Dendritic cell treated with granulocyte-macrophage colony-stimulating factor and Interleukin-4, amounts not matched to agents 40 ng/mL and 50 ng/mL, for 4 days (primary cell): ENCODE measurements around the gene UQCRC1.

Source experiments
- H3K27ac Mint-ChIP-seq: one replicate; pipeline ENCODE4 v1.8.0; 2022; ENCODE audit warnings: mild to moderate bottlenecking, mixed read lengths
- H3K27me3 Mint-ChIP-seq: one replicate; pipeline ENCODE4 v1.8.0; 2022; ENCODE audit warnings: mild to moderate bottlenecking, mixed read lengths
- H3K36me3 Mint-ChIP-seq: one replicate; pipeline ENCODE4 v1.8.0; 2022; ENCODE audit warnings: low read depth, mixed read lengths
- H3K4me1 Mint-ChIP-seq: one replicate; pipeline ENCODE4 v1.8.0; 2022; ENCODE audit warnings: low read depth, mixed read lengths
- H3K4me3 Mint-ChIP-seq: one replicate; pipeline ENCODE4 v1.8.0; 2022; ENCODE audit warnings: mild to moderate bottlenecking, moderate library complexity, mixed read lengths
- H3K9me3 Mint-ChIP-seq: one replicate; pipeline ENCODE4 v1.8.0; 2022; ENCODE audit warnings: mixed read lengths
- intact Hi-C: fragments of 100-400 bp; cut with micrococcal nuclease; formaldehyde crosslinking; loops from one replicate; pipeline ENCODE4 v1.15.0; 2022

Gene UQCRC1

DNA sequence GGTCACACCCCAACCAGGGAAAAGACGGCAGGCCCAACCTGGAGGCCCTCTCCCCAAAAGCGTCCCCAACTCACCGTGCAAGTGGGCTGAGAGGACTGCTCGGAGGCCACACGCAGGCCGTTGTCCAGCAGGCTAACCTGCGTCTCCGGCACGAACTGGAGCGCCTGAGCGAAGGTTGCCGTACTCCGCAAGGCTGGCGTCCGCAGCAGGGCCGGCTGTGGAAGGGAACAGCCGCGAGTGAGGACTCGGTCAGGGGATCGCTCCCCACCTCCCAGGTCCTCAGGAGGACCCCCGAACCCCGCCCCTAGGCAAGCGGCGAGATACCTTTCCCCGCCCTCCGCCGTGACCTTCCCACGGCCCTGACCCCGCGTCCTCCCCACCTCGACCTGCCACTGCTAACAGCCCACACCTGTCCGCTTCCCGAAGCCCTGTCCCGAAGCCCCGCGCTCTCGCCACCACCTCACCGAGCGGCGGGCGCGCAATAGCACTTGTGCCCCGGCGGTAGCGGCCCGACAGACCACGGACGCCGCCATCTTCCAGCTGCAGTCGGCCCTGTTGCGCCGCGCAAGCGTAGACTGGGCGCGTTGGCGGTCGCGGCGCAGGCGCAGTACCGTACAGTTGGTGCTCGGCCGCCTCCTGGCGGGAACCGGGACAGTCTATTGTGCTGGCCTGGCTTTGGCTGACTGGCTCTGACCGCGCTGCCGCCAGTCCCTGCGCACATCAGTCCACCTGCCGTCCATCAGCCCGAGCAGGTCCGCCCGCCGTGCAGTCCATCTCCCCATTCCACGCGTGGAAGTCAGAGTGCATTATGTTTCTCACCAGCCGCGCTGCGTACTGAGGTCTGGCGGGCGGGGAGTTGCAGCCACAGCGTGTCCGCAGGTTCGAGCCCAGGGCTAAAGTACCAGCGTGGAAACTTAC lies at the start of gene UQCRC1:
UQCRC1 (minus strand) TSS at position 559 of the 918 bp plus-strand sequence; CDS start at position 533, 26 bp downstream.
- H3K36me3 Mint-ChIP-seq: peaks cover 50% of the 10 kb centered on the region
- peak within 1 kb of the TSS; percentile 100 for H3K27ac Mint-ChIP-seq
- H3K9me3 Mint-ChIP-seq: no peaks in the 10 kb centered on the region
- no peaks in the 10 kb centered on the region for H3K27me3 Mint-ChIP-seq
- intact Hi-C loops: loop anchor here (1.0 to 5.0 kb wide), 4 partner anchors 26 to 75 kb away; partner anchors contain the start of genes NCKIPSD, PFKFB4 and SLC26A6
- H3K4me3 Mint-ChIP-seq: peak within 1 kb of the TSS; percentile 100
- H3K4me1 Mint-ChIP-seq: peaks cover 43% of the 10 kb centered on the region

DNA sequence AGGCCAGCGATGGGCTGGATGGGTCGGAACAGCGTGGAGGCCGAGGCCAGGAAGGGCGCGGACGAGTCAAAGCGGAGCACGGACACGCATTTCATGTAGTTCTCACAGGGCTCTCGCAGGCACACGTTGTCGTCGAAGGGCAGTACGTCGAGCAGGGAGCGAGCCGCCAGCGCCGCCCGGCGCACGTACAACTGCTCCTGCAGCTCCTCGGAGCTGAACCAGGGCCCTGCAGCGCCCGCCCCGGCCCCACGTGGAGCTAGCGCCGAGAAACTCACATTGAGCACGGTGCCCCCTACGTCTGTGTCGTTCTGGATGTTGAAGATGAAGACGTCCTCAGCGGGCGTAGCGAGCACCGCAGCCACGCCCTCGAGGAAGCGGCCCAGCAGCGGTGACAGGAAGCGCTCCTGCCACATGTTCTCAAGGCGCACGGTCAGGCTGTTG lies 47.4 kb upstream of the UQCRC1 start:
- Mint-ChIP-seq H3K9me3 (no peaks in the 10 kb centered on the region), H3K4me1 (peaks cover 20% of the 10 kb centered on the region), H3K27ac (peak overlapping the region; percentile 75), H3K36me3 (no peaks in the 10 kb centered on the region), H3K27me3 (peaks cover 62% of the 10 kb centered on the region), H3K4me3 (peak overlapping the region; percentile 69)
- intact Hi-C loops: loop anchor here (2.0 kb wide), 1 partner anchor 48 kb away; the partner anchor contains the start of gene UQCRC1

DNA sequence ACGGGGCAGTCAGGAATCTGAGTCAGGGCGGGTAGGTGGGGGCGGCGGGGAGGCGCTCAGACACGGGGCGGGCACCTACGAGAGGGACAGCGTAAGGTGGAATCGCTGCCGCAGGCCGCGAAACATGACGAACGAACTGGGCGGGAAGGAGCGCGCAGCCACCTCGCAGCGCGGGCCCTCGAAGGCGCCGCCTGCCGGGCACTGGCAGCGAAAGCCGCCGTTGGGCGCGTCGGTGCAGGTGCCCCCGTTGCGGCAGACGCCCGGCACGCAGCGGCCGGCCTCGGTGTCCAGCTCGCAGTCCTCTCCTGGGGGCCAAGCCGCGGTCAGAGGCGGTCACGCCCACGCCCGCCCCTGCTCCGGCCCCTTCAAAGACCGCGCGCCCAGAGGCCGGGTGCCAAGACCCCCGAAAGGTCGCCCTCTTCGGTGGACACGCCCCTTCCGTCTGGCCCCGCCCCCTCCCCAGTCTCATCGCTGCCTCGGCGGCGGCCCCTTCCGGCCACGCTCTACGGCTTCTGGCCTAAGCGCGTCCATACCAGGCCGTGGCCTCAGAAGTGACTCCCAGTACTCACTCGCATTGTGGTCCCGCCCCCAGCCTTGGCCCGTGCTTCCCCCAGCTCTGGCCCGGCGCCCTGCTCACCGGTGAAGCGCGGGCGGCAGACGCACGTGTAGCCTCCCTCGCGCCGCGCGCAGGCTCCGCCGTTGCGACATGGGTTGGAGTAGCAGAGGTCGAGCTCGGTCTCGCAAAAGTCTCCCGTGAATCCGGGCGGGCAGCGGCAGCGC lies 46.8 kb upstream of the UQCRC1 start:
- H3K36me3 Mint-ChIP-seq: no peaks in the 10 kb centered on the region
- intact Hi-C loops: loop anchor here (2.0 kb wide), 1 partner anchor 47 kb away; the partner anchor contains the start of gene UQCRC1
- peak overlapping the region; percentile 75 for H3K27ac Mint-ChIP-seq
- peaks cover 14% of the 10 kb centered on the region for H3K4me1 Mint-ChIP-seq
- H3K27me3 Mint-ChIP-seq: peaks cover 56% of the 10 kb centered on the region
- H3K9me3 Mint-ChIP-seq: no peaks in the 10 kb centered on the region
- peak overlapping the region; percentile 69 for H3K4me3 Mint-ChIP-seq

DNA sequence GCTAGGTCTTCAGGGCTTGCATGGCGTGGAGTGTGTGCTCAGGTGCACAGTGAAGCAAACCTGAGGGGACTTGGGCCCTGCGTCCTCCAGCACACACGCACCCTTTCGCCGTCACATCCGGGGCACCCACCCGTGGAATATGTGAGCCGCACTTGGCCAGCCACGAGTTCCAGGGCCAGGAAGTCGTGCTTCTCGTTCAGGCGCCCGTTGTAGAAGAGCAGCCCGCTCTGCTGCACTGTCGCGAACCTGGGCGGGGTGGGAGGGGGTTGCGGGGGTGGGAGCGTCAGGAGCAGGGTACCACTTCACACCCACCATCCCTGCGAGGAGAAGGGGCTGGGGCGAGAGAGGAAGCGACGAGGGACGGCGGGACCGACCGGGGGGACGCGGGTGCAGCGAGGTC lies 46.2 kb upstream of the UQCRC1 start:
- no peaks in the 10 kb centered on the region for H3K9me3 Mint-ChIP-seq
- H3K27ac Mint-ChIP-seq: peak overlapping the region; percentile 75
- peak overlapping the region; percentile 69 for H3K4me3 Mint-ChIP-seq
- peaks cover 49% of the 10 kb centered on the region for H3K27me3 Mint-ChIP-seq
- intact Hi-C loops: loop anchor here (2.0 kb wide), 1 partner anchor 47 kb away; the partner anchor contains the start of gene UQCRC1
- peaks cover 9% of the 10 kb centered on the region for H3K4me1 Mint-ChIP-seq
- no peaks in the 10 kb centered on the region for H3K36me3 Mint-ChIP-seq

DNA sequence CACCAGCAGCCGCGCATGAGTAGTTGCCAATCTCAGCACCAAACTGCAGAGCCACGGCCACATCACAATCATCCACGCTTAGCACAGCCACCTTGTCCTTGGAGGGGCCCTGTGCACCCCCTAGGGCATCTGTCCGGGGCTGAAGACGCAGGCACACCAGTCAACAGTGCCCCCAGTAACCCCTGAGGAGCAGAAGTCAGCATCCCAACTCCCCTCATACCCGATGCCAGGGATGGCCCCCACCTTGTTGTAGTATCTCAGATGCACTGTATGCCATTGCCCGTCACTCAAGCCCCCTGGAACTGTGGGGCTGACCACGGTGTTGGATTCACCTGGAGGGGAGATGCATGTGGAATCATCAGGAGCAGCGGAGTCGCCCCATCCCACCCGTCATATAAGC lies 45.6 kb upstream of the UQCRC1 start:
- H3K9me3 Mint-ChIP-seq: no peaks in the 10 kb centered on the region
- intact Hi-C loops: no loop called here
- peak overlapping the region; percentile 57 for H3K4me3 Mint-ChIP-seq
- H3K27ac Mint-ChIP-seq: peak overlapping the region; percentile 75
- H3K4me1 Mint-ChIP-seq: peaks cover 9% of the 10 kb centered on the region
- H3K27me3 Mint-ChIP-seq: peaks cover 44% of the 10 kb centered on the region
- no peaks in the 10 kb centered on the region for H3K36me3 Mint-ChIP-seq

DNA sequence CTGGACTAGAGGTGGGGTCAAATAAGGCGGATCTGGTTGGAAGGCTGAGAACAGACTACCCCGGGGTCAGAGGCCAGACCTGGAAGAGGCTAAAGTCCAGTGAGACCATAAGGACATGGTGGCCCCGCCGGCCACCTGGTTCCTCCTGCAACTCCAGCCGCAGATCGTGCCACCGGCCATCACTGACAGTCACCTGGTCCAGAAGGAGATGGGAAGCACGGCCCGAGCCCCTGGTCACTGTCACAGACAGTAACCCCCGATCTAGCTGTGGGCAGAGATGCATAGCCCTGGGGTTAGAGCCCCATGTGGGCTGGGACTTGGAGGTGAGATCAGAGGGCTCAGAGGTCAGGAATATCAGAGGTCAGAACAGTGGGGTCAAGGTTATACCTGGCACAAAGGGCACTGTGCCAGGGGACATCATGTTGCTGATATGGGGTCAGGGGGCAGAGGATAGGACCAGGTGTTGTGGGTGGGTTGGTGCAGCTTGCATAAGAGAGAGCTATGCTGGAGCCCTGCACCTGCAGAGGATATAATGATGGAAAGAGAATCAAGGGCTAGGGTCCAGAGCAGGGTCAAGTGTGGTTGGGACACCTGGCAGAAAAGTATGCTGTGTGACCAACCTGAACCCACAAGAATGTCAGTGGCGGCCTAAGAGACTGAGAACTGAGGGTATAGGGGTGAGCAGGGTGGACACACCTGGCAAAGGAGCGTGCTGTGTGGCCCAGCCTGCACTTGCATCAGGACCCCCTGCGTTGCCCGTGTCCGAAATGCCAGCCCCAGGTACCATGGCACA lies 43.7 kb upstream of the UQCRC1 start:
- intact Hi-C loops: no loop called here
- Mint-ChIP-seq H3K27me3 (peaks cover 29% of the 10 kb centered on the region), H3K27ac (no peak overlapping the region)

DNA sequence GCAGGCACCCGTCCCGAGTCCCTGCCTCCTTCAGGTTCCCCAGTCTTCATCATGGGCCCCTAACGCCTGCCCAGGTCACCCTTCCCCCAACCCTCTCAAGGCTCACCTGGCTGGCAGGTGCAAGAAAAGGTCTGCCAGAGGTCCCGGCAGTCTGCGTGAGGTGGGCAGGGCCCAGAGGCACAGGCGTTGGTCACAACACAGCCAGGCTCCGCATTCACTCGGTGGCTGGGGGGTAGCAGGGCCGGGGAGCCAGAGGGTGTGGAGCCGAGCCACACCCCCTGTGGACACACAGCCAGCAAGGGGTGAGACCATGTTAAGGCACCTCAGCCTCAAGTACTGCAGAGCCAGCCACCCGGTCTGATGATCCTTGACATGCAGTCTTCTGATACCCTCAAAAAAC lies 42.3 kb upstream of the UQCRC1 start:
- H3K4me3 Mint-ChIP-seq: no peak overlapping the region
- H3K27me3 Mint-ChIP-seq: peaks cover 15% of the 10 kb centered on the region
- H3K9me3 Mint-ChIP-seq: no peaks in the 10 kb centered on the region
- H3K36me3 Mint-ChIP-seq: no peaks in the 10 kb centered on the region
- intact Hi-C loops: no loop called here
- peaks cover 4% of the 10 kb centered on the region for H3K4me1 Mint-ChIP-seq
- no peak overlapping the region for H3K27ac Mint-ChIP-seq

More for the DNA sequence above, 43.7 kb upstream of the UQCRC1 start:
- Mint-ChIP-seq H3K9me3 (no peaks in the 10 kb centered on the region), H3K36me3 (no peaks in the 10 kb centered on the region), H3K4me3 (no peak overlapping the region), H3K4me1 (peaks cover 9% of the 10 kb centered on the region)

DNA sequence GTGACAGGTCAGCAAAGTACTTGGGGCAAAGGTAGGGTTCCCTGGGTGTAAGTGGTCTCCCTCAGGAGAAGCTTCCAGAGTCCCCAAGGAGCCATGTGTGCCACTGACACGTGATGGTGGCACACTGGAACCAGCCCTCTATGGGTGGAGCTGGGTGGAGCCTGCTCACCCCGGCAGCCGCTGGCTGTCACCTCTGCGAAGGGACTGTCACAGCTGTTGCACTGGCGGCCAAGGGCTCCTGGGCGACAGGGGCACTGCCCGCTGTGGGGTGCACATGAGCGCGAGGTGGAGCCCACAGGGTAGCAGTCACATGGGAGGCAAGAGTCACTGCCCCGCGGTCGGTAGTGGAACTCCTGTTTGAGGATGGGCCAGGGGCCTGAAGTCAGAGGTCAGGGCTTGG lies 41.3 kb upstream of the UQCRC1 start:
- Mint-ChIP-seq H3K36me3 (no peaks in the 10 kb centered on the region), H3K27ac (no peak overlapping the region), H3K27me3 (peaks cover 13% of the 10 kb centered on the region), H3K4me3 (no peak overlapping the region), H3K9me3 (no peaks in the 10 kb centered on the region), H3K4me1 (no peaks in the 10 kb centered on the region)
- intact Hi-C loops: no loop called here

DNA sequence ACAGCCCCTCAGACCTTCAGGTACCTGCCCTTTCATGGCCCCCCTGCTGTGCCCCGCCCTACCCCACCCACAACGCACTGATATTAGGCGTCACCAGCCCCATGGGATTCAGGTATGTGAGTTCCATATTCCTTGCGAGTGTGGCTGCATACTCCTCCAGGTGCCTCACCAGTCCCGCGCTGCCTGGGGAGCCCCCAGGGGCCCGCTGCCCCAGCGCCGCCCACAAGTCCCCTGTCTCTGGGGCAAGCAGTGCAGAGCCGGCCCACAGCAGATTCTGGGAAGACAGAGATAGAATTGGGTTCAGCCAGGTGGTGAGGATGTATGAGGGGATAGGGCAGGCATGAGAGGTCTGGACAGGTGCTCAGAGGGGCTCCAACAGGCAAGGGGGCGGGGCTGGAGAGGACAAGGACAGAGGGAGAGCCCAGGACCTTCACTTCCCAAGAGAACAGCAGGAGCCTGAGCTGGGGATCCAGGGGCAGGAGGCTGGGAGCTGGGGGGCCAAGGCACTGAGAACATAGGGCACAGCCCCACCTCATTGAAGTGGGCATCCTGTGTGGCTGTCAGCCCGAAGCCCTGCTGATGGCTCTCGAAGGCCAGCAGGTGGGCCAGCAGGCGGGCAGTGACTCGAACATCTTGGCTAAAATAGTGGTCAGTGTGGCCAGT lies 38.9 kb upstream of the UQCRC1 start:
- Mint-ChIP-seq H3K27me3 (no peaks in the 10 kb centered on the region), H3K9me3 (no peaks in the 10 kb centered on the region), H3K4me1 (no peaks in the 10 kb centered on the region), H3K4me3 (no peak overlapping the region), H3K36me3 (no peaks in the 10 kb centered on the region), H3K27ac (no peak overlapping the region)
- intact Hi-C loops: no loop called here

DNA sequence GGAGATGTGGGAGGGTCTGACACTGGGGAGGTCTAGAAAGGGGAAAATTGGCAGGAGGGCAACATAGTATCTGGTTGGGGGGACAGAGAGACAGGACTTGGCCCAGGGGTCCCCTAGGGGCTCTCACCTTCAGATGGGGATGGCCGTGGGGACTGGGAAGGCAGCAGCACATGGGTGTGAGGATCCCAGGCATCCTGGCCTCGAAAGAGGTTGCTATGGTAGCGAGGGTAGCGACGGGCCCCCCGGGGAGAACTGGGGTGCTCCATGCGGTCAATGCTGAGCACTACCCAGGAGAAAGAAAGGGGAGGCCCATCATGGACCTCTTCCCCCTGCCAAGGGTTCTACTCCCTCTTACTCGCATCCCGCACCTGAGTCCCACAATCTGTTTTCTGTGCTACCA lies 38.3 kb upstream of the UQCRC1 start:
- no peaks in the 10 kb centered on the region for H3K9me3 Mint-ChIP-seq
- no peaks in the 10 kb centered on the region for H3K36me3 Mint-ChIP-seq
- H3K27ac Mint-ChIP-seq: no peak overlapping the region
- H3K4me1 Mint-ChIP-seq: no peaks in the 10 kb centered on the region
- no peak overlapping the region for H3K4me3 Mint-ChIP-seq
- intact Hi-C loops: no loop called here
- no peaks in the 10 kb centered on the region for H3K27me3 Mint-ChIP-seq

DNA sequence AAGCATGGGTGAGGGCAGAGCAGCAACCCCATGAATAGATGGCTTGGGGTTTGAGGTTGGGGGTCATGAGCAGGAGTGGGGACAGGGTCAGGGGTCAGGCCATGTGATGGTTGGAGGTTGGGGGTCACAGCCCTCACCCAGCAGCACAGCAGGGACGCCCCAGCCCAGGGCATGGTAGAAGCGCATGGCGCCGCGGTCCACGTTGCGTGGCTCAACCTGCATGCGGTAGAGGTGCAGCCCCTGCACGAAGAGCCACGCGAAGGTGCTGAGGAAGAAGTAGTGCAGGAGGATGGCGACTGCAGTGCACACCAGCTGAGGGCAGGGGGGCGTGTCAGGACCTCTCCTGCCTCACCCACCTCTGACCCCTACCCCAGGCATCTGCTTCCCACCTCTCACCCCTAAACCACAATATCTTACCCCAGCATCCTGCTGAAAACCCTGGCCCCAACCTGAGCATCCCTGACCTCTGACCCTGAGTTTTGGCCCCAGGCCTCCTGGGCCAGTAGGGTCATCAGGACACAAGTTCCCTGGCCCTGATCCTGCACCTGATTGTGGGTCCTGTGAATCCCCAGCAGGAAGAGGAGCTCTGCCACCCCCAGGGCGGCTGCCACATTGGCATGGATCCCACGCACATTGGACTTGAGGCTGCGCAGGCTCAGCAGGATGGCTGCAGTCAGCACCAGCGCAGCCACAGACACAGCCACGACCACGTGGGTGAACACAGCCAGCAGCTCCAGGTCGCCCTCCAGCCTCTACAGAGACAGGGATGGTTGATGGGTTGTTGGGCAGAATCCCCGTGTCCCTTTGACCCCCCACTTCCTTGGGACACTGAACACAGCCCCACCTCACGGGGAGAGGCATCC lies 35.7 kb upstream of the UQCRC1 start:
- no peaks in the 10 kb centered on the region for H3K9me3 Mint-ChIP-seq
- H3K27ac Mint-ChIP-seq: no peak overlapping the region
- peaks cover 7% of the 10 kb centered on the region for H3K36me3 Mint-ChIP-seq
- no peak overlapping the region for H3K4me3 Mint-ChIP-seq
- no peaks in the 10 kb centered on the region for H3K4me1 Mint-ChIP-seq
- no peaks in the 10 kb centered on the region for H3K27me3 Mint-ChIP-seq
- intact Hi-C loops: no loop called here

DNA sequence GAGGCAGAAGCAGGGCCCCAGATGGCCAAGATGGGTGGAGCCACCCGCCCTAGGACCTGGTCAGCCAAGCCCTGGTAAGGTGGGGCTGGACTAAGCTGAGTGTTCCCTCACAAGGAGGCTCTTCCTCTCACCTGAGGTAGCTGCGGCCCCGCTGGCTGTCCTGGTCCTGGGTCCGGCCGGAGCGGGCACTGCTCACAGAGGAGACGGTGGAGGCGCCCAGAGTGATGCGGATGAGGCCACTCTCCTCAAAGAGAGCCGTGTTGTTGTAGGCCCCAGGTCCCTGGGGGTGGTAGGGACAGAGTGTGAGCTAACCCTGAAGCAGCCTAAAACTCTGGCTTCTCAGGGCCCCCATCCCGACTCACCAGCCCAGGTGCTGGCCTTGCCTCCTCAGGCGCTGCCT lies 33.2 kb upstream of the UQCRC1 start:
- no peaks in the 10 kb centered on the region for H3K4me1 Mint-ChIP-seq
- no peak overlapping the region for H3K27ac Mint-ChIP-seq
- no peak overlapping the region for H3K4me3 Mint-ChIP-seq
- H3K27me3 Mint-ChIP-seq: peaks cover 2% of the 10 kb centered on the region
- no peaks in the 10 kb centered on the region for H3K9me3 Mint-ChIP-seq
- intact Hi-C loops: no loop called here
- peaks cover 13% of the 10 kb centered on the region for H3K36me3 Mint-ChIP-seq
